Stimulated activated CD4-positive, alpha-beta T cell treated with anti-CD3 and anti-CD28 coated beads, Interleukin-1b, Interleukin-23, amount 100 ng/mL, for 1 hour (primary cell): ENCODE measurements around the gene RAPGEF1.
A peak's percentile ranks its signal among the peaks of the same experiment; 100 is the strongest.

Source experiments
- DNase-seq, 2 donors: peaks; one replicate each; pipeline ENCODE4 v3.0.0-alpha.2; 2020; ENCODE audit warnings: low read depth in 2 of 2

Gene RAPGEF1

DNA sequence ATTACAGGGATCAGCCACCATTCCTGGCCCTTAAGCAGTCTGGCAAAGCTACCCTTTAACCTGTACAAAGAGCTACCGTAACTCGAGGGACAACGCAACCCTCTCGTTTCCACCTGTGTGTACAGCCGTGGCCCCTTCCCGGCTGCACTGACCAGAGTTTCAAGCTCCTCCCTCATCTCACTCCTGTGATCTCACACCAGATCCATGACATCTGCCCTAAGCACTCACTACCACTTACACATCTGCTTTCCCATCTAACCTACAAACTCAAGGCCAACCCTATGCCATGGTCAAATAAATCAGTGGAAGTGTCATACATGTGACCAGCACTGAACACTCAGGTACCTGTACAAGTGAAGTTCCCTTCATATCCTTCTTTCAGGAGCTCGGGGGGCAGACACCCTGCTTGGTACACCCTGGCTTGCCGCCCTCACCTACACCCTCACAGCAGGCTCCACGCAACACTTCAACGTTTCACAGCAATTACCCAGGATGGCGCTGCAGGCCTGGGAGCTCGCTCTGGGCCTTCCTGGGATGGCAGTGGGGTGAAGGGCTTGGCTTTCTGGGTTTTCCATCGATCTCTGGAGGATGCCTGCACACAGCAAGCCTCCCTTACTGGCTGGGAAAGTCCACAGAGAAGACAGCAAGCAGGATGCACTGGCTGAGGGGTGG is 132.8 kb downstream of the RAPGEF1 start:
- DNase-seq = no peak

DNA sequence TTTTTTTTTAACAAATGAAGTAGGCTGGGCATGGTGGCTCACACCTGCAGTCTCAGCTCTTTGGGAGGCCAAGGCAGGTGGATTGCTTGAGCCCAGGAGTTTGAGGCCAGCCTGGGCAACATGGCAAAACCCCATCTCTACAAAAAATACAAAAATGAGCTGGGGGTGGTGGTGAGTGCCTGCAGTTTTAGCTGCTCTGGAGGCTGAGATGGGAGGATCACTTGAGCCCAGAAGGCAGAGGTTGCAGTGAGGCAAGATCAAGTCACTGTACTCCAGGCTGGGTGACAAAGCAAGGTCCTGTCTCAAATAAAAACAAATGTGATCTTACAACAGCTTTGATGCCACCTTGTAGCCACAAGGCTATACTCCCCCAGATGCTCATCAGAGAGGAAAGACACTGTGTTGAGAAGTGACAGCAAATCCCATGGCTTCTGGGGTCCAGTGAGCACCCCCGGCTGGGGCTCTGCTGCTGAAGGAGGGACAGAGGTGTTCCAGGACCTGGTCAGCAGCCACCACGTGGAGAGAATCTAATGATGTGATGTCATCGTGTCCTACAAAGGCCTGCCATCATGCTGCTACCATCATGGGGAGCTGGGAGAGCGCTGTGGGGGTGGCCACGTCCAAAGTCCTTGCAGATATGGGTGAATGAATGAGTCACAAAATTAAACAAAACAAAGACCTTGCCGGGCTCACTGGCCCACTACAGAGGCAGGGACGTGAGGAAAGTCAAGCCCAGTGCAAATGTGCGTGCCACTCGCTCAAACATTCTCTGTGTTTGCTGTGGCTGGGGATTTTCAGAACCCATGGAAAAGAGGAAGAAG is 133.9 kb downstream of the RAPGEF1 start:
- no peak for DNase-seq

DNA sequence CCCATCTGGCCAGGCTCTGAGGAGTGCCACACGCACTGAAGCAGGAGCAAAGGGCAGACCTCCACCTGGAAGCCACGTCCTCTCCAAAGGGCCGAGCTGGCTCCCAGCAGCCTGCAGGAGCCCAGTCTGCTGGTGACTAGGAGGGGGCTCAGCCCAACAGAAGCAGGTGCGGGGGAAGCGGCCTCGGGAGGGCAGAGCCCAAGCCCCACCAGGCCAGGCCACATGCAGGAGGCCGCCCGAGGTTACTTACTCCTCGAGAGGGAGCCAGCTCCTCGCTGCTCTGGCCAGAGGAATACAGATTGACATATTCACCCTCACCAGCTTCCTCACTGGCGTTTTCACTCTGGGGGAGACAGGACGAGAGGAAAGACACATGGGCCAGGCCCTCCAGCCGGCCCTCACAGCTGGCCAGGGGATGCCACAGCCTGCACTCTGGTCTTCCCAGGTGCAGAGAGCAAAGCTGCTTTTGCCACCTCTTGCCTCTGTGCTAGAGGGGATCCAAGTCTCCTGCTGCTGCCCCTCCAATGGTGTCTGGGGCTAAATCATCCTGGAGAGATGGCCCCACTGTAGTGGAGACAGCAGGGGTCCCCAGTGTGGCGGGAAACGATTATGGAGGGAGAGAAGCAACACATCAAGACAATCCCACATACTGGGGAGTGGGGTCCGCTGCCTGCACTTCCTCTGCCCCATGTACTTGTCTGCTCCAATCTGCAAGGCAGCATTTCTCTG is 136.0 kb downstream of the RAPGEF1 start:
- no peak for DNase-seq

DNA sequence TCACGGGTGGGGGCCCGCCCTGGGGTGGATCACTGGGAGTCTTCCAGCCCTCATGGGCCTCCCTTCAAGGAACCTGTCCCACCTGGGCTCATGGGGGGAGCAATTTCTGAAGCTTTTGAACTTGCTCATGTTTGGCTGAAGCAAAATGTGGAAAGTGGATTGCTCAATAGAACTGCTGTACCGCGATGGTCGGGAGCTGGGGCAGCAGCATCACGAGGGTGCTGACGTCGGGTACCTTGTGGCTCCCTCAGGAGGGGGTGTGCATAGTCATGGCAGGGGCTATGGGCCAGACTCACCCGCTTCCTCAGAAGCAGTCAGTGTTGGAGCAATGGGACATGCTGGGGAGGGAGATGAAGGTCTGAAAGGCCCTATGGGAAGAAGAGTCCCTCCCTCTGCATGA is 136.7 kb downstream of the RAPGEF1 start:
- no peak for DNase-seq

DNA sequence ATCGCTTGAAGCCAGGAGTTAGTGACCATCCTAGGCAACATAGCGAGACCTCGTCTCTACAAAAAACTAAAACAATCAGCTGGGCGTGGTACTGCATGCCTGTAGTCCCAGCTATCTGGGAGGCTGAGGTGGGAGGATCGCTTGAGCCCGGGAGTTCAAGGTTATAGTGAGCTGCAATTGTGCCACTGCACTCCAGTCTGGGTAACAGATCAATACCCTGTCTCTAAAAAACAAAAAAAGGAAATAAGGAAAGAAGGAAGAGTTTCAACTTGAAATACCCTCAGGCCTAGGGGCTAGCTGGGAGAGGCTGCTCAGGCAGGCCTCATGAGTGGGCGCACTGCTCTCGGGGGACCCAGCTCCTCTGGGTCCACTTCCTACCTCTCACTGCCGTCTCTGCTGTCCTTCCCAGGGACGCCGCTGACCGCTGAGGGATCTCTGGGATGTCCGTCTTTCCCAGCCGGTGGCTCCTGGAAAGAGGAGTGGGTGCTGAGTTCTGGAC is 138.1 kb downstream of the RAPGEF1 start:
- no peak for DNase-seq

DNA sequence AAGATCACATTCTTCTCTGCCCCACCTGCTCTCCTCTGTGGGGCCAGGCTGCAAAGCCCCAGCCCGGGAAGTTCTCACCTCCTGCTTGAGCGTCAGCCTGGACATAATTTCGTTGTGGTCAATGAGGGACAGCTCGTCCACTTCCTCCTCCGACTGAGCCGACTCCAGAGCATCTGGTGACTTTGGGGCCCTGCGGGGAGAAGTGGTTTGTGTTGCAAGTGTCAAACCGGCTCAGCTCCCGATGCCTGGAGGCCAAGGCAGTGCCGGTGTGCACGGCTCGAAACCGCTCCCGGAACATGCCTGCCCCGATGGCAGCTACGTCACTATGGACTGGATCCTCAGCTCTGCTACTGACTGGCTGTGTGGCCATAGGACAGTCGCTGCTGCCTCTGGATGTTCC is 141.8 kb downstream of the RAPGEF1 start:
- no peak for DNase-seq

DNA sequence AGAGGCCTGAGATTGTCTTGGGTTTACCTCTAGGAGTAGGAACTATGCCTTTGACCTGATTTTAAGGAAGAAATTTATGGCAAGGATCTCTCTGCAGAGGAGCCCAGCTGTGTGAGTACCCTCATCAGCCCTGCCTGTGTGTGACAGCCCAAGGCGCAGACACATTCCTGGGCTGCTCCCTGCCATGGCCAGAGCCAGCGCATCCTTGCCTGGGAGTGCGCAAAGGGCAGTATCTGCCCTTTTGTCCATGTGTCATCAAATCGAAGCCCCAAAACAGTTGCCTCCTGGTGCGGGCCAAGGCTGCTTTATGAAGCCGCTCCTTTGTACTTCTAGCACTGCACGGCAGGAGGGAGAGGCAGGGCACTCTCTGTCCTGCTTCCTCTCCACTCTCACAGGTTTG is 142.6 kb downstream of the RAPGEF1 start:
- DNase-seq = no peak

DNA sequence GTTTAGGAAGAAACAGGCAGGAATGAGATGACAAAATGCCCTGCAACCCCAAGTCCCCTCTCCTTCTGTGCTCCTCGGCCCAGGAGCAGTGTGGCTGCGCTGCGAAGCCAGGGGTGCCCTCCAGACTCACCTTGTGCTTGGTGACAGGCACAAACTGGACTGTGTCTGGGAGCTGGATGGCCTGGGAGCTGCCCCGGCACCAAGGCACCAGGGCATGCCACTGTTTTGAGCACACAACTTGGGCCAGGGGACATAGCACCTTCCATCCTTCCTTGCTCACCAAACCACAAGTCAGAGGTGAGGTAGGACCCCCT is 143.5 kb downstream of the RAPGEF1 start:
- no peak for DNase-seq

DNA sequence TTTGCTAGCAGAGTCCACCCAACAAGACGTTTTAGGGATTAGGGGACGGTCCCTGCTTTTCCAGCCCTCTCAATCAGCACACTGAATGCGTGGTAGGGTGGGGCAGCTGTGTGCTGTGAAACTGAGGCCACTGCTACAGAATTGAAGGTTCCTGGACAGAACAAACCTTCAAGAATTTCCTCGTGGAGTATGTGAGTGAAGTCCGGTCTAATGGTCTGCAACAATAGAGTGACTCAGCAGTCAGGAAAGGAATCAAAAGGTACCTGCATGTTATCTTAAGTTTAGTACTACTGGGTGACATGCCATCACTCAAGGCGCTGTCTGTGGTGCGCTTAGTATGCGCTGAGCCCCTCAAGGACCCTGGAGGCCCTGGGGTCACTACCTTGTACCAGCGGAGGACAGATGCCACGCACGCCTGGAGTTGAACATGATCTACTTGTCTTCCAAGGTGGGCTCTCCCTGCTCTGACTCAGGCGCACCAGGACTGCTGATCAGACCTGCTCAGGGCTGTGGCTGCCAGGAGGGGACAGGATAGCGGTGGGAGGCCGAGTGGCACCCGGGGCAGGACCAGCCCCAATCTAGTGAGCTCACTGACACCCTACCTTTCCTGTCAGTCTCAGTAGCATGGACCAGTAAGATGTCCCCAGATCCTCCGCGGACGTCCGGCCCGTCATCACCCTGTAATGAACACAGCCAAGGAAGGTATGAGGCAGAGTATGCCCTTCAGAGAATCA is 144.0 kb downstream of the RAPGEF1 start:
- DNase-seq = no peak

DNA sequence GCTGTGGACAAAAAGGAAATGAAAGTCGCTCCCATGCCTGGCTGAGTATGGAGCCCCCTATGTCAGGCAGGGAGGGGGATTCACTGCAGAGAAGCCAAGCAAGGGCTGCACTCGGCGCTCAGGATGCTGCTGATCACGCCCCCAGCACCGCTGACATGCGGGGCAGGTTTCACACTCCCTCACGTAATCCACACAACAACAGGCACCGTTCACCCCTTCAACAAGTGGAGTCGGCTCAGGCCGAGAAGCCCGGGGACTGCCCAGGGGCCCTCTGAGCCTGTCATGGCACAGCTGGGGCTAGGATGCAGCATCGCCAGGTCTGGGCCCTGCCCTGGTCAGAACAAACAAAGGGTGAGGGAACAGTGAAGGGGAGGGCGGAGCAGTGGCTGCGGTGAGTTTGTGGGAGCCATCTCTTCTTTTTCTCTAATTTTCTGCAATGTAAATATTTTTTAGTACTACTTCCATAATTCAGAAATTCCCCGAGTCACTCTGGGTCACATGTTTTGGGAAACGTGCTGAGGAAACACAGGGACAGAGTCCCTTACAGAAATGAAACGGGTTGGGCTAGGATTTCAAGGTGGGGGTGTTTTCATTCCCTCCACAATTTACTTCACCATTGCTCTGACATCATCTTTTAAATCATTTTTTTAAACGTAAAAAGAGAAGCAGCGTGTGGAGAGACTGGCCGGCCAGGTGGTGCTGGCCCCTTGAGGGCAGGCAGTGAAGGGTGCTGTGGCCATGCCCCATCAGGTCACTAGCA is 144.8 kb downstream of the RAPGEF1 start:
- DNase-seq = no peak

DNA sequence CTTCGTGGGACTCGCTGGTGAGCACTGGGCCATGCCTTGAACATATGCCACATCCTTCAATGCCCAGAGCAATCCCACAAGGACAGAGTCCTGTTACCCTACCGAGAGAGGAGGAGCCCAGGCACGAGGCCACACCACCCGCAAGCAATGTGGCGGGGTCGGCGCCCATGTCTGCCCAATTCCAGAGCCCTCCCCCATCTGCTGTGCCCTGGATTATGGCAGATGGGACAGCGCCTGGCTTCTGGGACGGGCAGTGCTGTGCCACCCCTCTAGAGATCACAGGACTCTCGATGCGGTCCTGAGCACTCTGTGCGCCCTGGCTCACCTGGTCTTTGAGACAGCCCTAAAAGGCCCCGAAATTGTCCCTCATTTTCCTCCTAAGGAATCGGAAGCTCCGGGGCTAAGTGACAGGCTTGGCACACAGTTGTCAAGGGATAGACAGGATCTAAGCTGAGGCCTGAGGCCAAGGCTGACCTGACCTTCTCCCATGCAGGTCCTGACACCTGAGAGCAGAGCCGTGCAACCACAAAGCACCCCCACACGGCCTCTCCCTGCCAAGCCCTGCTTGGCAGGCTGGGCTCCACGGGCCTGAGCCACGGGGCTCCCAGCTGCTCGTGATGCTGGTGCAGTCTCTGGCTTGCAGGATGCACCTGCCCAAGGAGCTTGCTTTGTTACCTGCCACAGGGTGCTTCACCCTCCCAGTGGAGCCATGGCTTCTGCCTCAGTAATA is 145.8 kb downstream of the RAPGEF1 start:
- no peak for DNase-seq

DNA sequence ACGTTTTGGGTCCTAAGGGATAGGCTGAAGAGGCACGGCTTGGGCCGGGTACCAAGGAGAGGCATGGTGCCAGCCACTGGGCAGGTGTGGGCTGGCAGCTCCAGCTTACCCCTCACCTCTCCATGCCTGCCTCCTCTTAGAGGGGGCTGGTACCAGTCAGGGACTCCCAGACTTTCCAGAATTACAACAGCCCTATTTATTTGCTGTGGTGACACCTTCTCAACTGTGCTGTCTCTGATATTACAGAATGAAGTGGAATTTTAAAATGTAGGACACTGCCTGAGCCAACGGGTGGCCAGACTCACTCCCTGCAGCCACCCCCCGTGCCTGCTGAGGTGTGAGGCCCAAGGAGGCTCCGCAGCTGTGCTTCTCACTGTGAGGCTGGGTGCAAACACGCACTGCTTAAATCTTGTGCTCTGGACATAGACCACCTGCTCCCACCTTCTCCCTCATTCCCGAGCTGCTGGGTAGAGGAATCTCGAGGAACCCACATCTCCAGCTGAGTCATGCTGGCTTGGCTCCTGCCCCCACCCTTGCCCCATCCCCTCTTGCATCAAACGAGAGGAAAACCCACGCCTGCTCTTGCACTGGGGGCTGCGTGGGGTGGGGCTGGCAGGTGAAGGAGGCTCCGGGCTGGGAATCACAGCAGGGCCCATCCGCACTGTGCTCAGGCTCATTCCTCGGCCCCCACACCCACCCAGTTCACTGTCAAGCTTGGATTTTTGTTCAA is 146.6 kb downstream of the RAPGEF1 start:
- no peak for DNase-seq

DNA sequence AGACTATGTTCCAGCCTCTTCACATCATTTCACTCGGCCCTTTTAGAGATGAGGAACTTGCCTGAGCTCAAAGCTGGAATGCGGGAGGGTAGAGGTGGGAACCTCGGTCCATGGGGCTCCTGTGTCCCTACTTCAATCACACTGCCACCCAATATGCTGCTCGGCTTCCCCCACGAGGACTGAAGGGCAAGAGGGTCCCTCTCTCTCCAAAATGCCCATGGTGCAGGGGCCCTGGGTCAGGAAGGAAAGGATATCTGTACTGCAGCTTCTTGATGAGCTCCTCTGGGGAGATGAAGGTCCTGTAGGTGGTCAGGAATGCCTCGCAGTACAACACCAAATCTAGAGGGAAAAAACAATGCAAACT is 148.0 kb downstream of the RAPGEF1 start:
- no peak for DNase-seq

DNA sequence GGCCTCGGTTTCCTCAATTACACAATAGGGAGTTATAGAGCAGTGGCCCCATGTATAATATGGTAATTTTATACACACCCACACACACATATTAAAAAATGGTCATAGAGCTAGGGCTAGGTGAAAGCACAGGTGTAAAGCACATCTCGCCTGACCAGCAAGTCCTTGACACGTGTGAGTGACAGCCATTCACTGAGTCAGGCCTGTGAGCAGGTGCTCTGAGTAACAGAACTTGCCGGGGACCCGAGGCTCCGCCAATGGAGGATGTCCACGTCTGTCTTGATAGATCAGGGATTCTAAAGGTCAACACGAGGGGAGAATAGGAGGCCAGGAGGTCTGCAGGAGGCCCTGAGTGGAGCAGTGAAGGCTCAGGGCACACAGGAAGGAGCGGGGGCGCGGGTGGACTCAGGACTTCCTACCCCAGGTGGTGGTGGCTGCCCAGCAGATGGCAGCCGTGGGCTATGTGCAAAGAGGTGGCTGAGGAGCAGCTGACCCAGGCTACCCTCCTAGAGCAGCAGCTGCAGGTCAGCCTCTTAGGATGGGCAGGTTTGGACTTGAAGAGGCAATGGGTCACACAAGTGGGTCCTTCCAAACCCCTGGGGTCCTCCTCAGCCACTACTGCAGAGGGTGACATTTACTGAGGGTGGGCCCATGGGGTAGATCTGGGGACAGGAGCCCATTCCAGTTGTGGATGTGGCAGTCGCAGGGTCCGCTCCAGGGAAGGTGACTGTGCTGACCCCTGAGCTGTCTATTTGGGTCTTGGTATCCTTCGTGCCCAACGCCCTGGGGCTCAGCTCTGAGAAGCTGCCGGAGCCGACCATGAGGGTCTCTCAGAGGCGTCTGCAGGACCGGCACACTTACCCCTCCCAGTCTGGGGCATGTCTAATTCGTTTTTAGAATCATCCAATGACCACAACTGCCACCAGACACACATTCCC is 148.7 kb downstream of the RAPGEF1 start:
- DNase-seq = peak; percentile 48 to 66

DNA sequence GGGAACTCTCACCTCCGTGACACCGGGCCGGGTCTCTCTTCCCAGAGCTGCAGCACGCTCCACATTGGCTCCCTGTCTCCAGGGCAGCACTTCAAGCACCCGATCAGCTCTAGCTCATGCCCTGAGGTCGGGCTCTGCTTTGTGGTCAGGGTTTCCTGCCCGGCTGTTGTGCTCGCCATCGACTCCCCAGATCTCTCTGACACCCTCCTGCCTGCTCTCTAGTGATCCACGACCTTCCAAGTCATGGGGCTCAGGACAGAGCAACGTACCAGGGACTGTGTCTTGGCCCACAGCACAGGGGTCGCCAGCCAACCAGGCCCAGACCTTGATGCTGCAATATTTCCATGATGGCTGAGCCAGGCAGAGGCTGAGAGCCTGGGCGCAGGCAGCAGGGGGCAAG is 149.4 kb downstream of the RAPGEF1 start:
- no peak for DNase-seq

DNA sequence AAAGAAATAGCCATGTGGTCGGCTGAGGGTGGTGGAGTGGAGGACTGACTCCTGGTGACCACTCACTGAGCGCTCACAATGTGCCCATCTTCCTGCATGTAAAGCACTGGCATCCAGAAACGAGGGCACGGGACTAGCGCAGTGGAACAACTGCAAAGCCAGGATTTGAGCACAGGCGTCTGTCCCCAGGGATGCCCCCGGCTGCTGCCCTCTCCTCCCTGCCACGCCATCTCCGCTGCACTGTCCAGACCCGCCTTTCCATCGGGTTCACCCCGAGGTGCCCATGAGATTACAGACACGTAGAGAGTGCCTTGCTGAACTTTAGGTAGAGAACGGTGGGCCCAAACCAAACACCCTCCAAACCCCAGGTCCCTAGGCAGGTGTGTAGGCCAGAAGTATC is 149.9 kb downstream of the RAPGEF1 start:
- no peak for DNase-seq

DNA sequence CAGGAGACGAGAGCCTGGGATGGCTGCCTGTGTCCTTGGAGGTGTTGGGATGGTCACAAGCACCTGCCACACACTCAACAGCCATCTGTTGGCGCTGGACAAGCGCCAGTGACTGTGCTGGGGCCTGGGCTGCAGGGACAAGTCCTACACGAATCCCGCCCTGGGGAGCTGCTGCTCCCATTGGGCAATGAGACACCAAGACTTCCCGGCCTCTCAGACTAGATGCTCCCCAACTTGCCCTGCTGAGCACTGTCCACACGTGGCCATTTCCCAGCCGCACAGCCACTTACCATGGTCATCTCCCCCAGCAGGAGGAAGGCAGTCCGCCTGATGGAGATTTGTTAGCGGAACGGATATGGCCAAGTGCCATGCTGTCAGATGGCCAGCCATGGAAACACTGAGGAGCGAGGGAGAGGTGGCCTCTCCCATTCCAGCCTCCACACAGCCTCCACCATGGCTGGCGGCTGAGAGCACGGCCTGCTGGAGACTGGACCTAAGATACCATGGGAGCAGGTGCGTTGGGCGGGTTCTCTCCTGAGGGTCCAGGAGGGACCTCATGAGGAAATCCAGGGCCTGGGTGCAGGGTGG is 150.7 kb downstream of the RAPGEF1 start:
- no peak for DNase-seq

DNA sequence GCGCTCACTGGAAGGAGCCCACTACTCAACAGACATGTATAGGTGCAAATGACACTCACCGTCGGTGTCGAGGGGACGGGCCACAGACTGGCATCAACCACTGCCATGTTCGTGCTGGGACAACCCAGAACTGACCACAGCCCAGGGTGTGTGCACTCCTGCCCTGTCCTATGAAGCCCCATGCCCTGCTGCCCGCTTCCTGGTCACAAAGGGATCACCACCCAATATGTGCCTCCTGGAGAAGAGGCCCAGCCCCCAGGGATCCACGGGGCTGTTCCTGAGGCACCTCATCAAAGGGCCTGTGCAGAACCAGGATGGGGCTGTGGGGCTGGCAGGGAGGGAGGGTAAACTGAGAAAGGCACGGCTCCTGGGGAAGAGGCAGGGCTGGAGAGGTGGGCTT is 151.5 kb downstream of the RAPGEF1 start:
- DNase-seq = no peak

DNA sequence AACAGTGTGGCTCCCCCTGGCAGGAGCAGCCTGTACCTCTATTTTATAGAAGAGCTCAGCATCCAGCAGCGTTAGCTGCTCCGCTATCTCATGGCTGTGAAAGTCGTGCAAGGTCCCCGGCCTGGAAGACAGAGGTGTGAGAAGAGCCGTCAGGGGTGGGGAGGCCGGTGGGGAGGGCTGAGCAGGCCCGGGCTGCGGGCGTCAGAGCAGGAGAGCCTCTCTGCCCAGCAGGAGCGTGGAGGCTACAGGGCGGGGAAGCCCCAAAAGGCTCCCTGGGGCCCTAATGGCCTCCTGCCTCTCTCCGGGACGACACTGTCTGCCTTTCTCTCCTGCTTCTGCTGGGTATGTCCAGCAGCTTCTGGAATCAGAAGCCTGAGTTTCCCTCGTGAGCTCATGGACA is 152.0 kb downstream of the RAPGEF1 start:
- no peak for DNase-seq
